Endothelial cell of umbilical vein (primary cell): Measurements from ENCODE around the gene SOX10. TPM values are rescaled to one million over a fixed set of nuclear protein-coding genes. Genes with fewer than 3 reads are reported as not detected.

Source experiments
- BruUV-seq: library from RNA; stranded (reverse); fragments of 400-500 nt; replicated peaks from 2 replicates; lab custom pipeline; 2021; lab: Mats Ljungman, UMichigan
- CTCF ChIA-PET: fragments of 300-600, 350-600 bp; sonication (Branson Sonifier 250); formaldehyde crosslinking; loops from one replicate; lab custom pipeline; 2021; ENCODE audit warnings: antibody characterized with exemption, inconsistent platforms; lab: Charles Lee
- POLR2A ChIA-PET: fragments of 300-600, 350-600 bp; sonication (Branson Sonifier 250); formaldehyde crosslinking; loops from one replicate; lab custom pipeline; 2021; ENCODE audit warnings: antibody characterized with exemption, inconsistent platforms; lab: Charles Lee
- DNase-seq: peaks from one replicate; pipeline ENCODE4 v3.0.0-alpha.2; 2011; ENCODE audit warnings: low read depth, low spot score
- FAIRE-seq: peaks from 2 replicates; lab custom pipeline; 2011; peaks lifted over from hg19 to GRCh38; lab: Jason Lieb, UNC
- H2AFZ ChIP-seq: 2 replicates; pipeline ENCODE4 v1.6.0; 2012; ENCODE audit warnings: low read depth, low read length, control low read depth, inconsistent platforms
- H3K27ac ChIP-seq: 2 replicates; pipeline ENCODE4 v1.5.1; 2011; ENCODE audit warnings: low read depth, mild to moderate bottlenecking, control low read depth, low read length, moderate library complexity; ENCODE audit not compliant: insufficient read depth
- H3K27me3 ChIP-seq, 2 experiments: 2 replicates each; pipeline versions ENCODE4 v1.6.0 to v1.6.1; 2011; ENCODE audit warnings: low read length in 2 of 2, mixed read lengths in 1 of 2; ENCODE audit not compliant: control insufficient read depth in 2 of 2, insufficient read depth in 2 of 2
- H3K36me3 ChIP-seq, 2 experiments: 2 replicates in 1 of 2; 3 replicates in 1 of 2; pipeline ENCODE4 v1.5.1; 2011; ENCODE audit warnings: low read length in 2 of 2, mild to moderate bottlenecking in 1 of 2, moderate library complexity in 1 of 2; ENCODE audit not compliant: control insufficient read depth in 2 of 2, insufficient read depth in 2 of 2; ENCODE audit errors: extremely low read depth in 1 of 2
- H3K4me1 ChIP-seq: 3 replicates; pipeline ENCODE4 v1.5.1; 2011; ENCODE audit warnings: mild to moderate bottlenecking, low read length; ENCODE audit not compliant: control insufficient read depth, insufficient read depth; ENCODE audit errors: extremely low read depth
- H3K4me2 ChIP-seq: 2 replicates; pipeline ENCODE4 v1.6.1; 2011; ENCODE audit warnings: low read length, control low read depth, mixed read lengths; ENCODE audit not compliant: insufficient read depth
- H3K4me3 ChIP-seq, 3 experiments: fragments of 200-600 bp in 1 of 3; sonication (generic), shearing (Covaris generic) in 1 of 3; replicated peaks in 1 of 3; 2 replicates each; pipeline ENCODE4 v1.5.1; 2011 to 2016; ENCODE audit warnings: control low read depth in 3 of 3, low read length in 3 of 3, mild to moderate bottlenecking in 2 of 3, inconsistent platforms in 1 of 3, low read depth in 1 of 3, moderate library complexity in 1 of 3; ENCODE audit not compliant: insufficient read depth in 1 of 3
- H3K79me2 ChIP-seq: 2 replicates; pipeline ENCODE4 v1.6.0; 2012; ENCODE audit warnings: low read length, inconsistent platforms; ENCODE audit not compliant: control insufficient read depth, insufficient read depth
- H3K9ac ChIP-seq: replicated peaks from 2 replicates; pipeline ENCODE3; 2011; ENCODE audit warnings: low read length, control low read depth; ENCODE audit not compliant: insufficient read depth; ENCODE audit errors: extremely low read depth
- H3K9me1 ChIP-seq: replicated peaks from 3 replicates; pipeline ENCODE4 v1.6.0; 2011; ENCODE audit warnings: mild to moderate bottlenecking, low read length; ENCODE audit not compliant: control insufficient read depth, insufficient read depth; ENCODE audit errors: extremely low read depth
- H3K9me3 ChIP-seq: replicated peaks from 2 replicates; pipeline ENCODE4 v1.5.1; 2012; ENCODE audit warnings: low read length, inconsistent platforms; ENCODE audit not compliant: control insufficient read depth, insufficient read depth
- H4K20me1 ChIP-seq: replicated peaks from 2 replicates; pipeline ENCODE3; 2011; ENCODE audit warnings: mild to moderate bottlenecking, low read length; ENCODE audit not compliant: control insufficient read depth, insufficient read depth; ENCODE audit errors: extremely low read depth
- EZH2 ChIP-seq: IDR thresholded peaks from 2 replicates; pipeline ENCODE4 v1.6.1; 2012; ENCODE audit warnings: borderline replicate concordance, low read depth, mild to moderate bottlenecking, moderate library complexity, low read length, inconsistent platforms; ENCODE audit not compliant: severe bottlenecking
- FOS ChIP-seq: IDR thresholded peaks from 2 replicates; pipeline ENCODE4 v1.6.1; 2011; ENCODE audit warnings: mild to moderate bottlenecking, low read length, moderate library complexity, borderline replicate concordance; ENCODE audit not compliant: insufficient read depth
- GATA2 ChIP-seq: IDR thresholded peaks from 2 replicates; pipeline ENCODE4 v1.7.0; 2011; ENCODE audit warnings: low read depth, mild to moderate bottlenecking, moderate library complexity, mixed read lengths, low read length; ENCODE audit not compliant: insufficient read length, insufficient read depth
- JUN ChIP-seq: IDR thresholded peaks from 2 replicates; pipeline ENCODE4 v1.6.1; 2011; ENCODE audit warnings: borderline replicate concordance, low read depth; ENCODE audit not compliant: insufficient read length, insufficient read depth
- MYC ChIP-seq: IDR thresholded peaks from one replicate; pipeline ENCODE4 v1.6.1; 2011; ENCODE audit warnings: mild to moderate bottlenecking, low read depth, low read length
- POLR2A ChIP-seq: IDR thresholded peaks from 2 replicates; pipeline ENCODE4 v1.6.1; 2012; ENCODE audit warnings: low read depth, mild to moderate bottlenecking, control low read depth, low read length
- POLR2AphosphoS5 ChIP-seq: IDR thresholded peaks from 2 replicates; pipeline ENCODE4 v1.6.1; 2012; ENCODE audit warnings: low read depth, mild to moderate bottlenecking, control low read depth, low read length, moderate library complexity; ENCODE audit not compliant: insufficient read depth
- dilution Hi-C: fragments of 300-500 bp; cut with MboI; formaldehyde crosslinking; loops from one replicate; pipeline ENCODE4 v1.15.0; 2019; ENCODE audit warnings: low sequenced_read_pairs; ENCODE audit not compliant: extremely low pct_ligation_motif_present
- intact Hi-C: fragments of 100-400 bp; cut with micrococcal nuclease; formaldehyde crosslinking; loops from one replicate; pipeline ENCODE4 v1.10.0; 2022
- polyA plus RNA-seq, 4 experiments: library from polyadenylated mRNA; depleted of rRNA in 3 of 4; stranded (reverse) in 3 of 4; unstranded in 1 of 4; fragments of >200 nt; gene quantifications; 2 replicates each; pipeline versions ENCODE4 v1.2.1 to v1.2.3, GENCODE V29; 2011 to 2012; ENCODE audit warnings: missing spikeins in 1 of 4
- total RNA-seq: library from RNA; stranded (reverse); gene quantifications from 2 replicates; pipeline ENCODE4 v1.2.3, GENCODE V29; 2021
- TF ChIP-seq, protein P1 (sequence below), 2 donors: IDR thresholded peaks; 1 replicate in 1 of 2; 2 replicates in 1 of 2; pipeline ENCODE4 v1.5.1; 2011; ENCODE audit warnings: low read length in 2 of 2, mild to moderate bottlenecking in 2 of 2, moderate library complexity in 2 of 2, control low read depth in 1 of 2, inconsistent platforms in 1 of 2, low read depth in 1 of 2; ENCODE audit not compliant: insufficient read depth in 1 of 2; ENCODE audit errors: extremely low read depth in 1 of 2
- TF ChIP-seq, protein P2 (sequence below): IDR thresholded peaks from 2 replicates; pipeline ENCODE4 v1.6.1; 2011; ENCODE audit not compliant: insufficient read depth, insufficient read length

SOX10 gene
- total and polyA plus RNA-seq, 2 donors (not counting 3 experiments of a cell fraction or from before 2014, with no cell fraction given) = not detected

DNA sequence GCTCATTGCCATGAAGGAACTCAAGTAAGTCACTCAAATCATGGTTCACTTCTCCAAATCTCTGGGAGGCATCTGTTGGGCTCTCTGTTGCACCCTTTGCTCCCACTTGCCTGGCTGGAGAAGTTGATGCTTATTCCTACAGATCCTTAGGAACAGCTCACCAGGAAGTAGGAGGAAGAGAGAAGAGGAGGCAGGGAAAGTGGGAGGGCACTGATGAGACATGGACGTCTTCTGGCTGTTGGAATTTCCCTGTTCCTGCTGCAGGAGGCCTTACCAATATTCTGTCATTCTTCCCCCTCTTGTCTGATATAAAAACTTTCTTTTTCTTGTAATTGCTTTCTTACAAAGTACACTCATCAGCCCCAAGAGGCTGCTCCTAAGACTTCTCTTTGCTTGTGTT, 17.2 kb downstream of the SOX10 start:
- no peak for DNase-seq
- H3K27ac ChIP-seq = no peak overlapping the region
- dilution Hi-C loops (no loop called here), intact Hi-C loops (no loop called here)
- H3K9ac ChIP-seq = no peak overlapping the region
- BruUV-seq = no TSS peak
- ChIA-PET POLR2A (no interaction called here), CTCF (interaction anchor here (0.9 to 4.0 kb wide), 3 partner anchors 65 to 104 kb away, joined by 3 to 66 read pairs (median 3); no protein-coding TSS in a partner anchor)
- no peaks in the 10 kb centered on the region for H3K9me3 ChIP-seq
- no peak for FAIRE-seq
- no peaks in the 10 kb centered on the region for H4K20me1 ChIP-seq
- peaks cover 2% of the 10 kb centered on the region for H3K79me2 ChIP-seq
- no peak overlapping the region for H3K4me2 ChIP-seq
- no peaks in the 10 kb centered on the region for H3K4me1 ChIP-seq
- H3K27me3 ChIP-seq = no peaks in the 10 kb centered on the region
- no peaks in the 10 kb centered on the region for H3K9me1 ChIP-seq
- no peak overlapping the region for H2AFZ ChIP-seq
- no peak overlapping the region for H3K4me3 ChIP-seq
- H3K36me3 ChIP-seq = peaks cover 8 to 23% of the 10 kb centered on the region in 2 experiments
- TF ChIP-seq, protein P1, sequence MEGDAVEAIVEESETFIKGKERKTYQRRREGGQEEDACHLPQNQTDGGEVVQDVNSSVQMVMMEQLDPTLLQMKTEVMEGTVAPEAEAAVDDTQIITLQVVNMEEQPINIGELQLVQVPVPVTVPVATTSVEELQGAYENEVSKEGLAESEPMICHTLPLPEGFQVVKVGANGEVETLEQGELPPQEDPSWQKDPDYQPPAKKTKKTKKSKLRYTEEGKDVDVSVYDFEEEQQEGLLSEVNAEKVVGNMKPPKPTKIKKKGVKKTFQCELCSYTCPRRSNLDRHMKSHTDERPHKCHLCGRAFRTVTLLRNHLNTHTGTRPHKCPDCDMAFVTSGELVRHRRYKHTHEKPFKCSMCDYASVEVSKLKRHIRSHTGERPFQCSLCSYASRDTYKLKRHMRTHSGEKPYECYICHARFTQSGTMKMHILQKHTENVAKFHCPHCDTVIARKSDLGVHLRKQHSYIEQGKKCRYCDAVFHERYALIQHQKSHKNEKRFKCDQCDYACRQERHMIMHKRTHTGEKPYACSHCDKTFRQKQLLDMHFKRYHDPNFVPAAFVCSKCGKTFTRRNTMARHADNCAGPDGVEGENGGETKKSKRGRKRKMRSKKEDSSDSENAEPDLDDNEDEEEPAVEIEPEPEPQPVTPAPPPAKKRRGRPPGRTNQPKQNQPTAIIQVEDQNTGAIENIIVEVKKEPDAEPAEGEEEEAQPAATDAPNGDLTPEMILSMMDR (IDR thresholded peaks at IDR 0.05; ENCODE audit: extremely low read depth in 1 of 2, insufficient read depth in 1 of 2, low read depth in 1 of 2, low read length in 2 of 2) = no peak
- TF ChIP-seq POLR2A (no peak), JUN (no peak), FOS (no peak), EZH2 (no peak), POLR2AphosphoS5 (no peak), MYC (no peak), GATA2 (no peak)
- TF ChIP-seq, protein P2, sequence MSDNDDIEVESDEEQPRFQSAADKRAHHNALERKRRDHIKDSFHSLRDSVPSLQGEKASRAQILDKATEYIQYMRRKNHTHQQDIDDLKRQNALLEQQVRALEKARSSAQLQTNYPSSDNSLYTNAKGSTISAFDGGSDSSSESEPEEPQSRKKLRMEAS = no peak
